Spinal cord (tissue), 10 donors: Measurements from ENCODE around the gene KIAA0753. TPM values are rescaled to one million over a fixed set of nuclear protein-coding genes. Genes with fewer than 3 reads are reported as not detected.

Experiments
- DNase-seq, 6 donors: peaks; one replicate each; pipeline versions ENCODE4 v3.0.0 to v3.0.0-alpha.2; 2013 to 2015; ENCODE audit warnings: low spot score in 6 of 6, low read depth in 4 of 6
- H3K27ac ChIP-seq: one replicate; pipeline ENCODE4 v1.5.1; 2013; ENCODE audit warnings: low read depth, low read length, control low read depth
- H3K27me3 ChIP-seq: one replicate; pipeline ENCODE4 v1.6.1; 2013; ENCODE audit warnings: low read length; ENCODE audit not compliant: control insufficient read depth, insufficient read depth
- H3K36me3 ChIP-seq: one replicate; pipeline ENCODE4 v1.6.1; 2013; ENCODE audit warnings: low read length; ENCODE audit not compliant: control insufficient read depth, insufficient read depth
- H3K4me1 ChIP-seq: one replicate; pipeline ENCODE4 v1.6.1; 2013; ENCODE audit warnings: low read length; ENCODE audit not compliant: control insufficient read depth, insufficient read depth
- H3K4me3 ChIP-seq: one replicate; pipeline ENCODE4 v1.5.1; 2013; ENCODE audit warnings: low read depth, low read length, control low read depth
- H3K9me3 ChIP-seq: one replicate; pipeline ENCODE4 v1.6.1; 2013; ENCODE audit warnings: low read length; ENCODE audit not compliant: control insufficient read depth, insufficient read depth
- WGBS: methylation state at CpG from one replicate; pipeline ENCODE4 v1.1.5; 2013; ENCODE audit warnings: missing lambda C conversion rate; ENCODE audit not compliant: insufficient coverage; 5-methylcytosine and 5-hydroxymethylcytosine counted together
- polyA plus RNA-seq, 2 donors: library from polyadenylated mRNA; unstranded; fragments of 120-200 nt; gene quantifications; one replicate each; pipeline ENCODE4 v1.2.1, GENCODE V29; 2013; ENCODE audit not compliant: insufficient read length in 2 of 2
- total RNA-seq, 2 donors: library from RNA; depleted of rRNA in 1 of 2; stranded (reverse); fragments of 120-200 nt in 1 of 2; fragments of >200 nt in 1 of 2; gene quantifications; one replicate each; pipeline versions ENCODE4 v1.2.3 to v1.2.4, GENCODE V29; 2013 to 2014
- donor health status: healthy.

Gene KIAA0753
- total and polyA plus RNA-seq, 4 donors = 19.0 to 28.0 (median 23.5) TPM

DNA sequence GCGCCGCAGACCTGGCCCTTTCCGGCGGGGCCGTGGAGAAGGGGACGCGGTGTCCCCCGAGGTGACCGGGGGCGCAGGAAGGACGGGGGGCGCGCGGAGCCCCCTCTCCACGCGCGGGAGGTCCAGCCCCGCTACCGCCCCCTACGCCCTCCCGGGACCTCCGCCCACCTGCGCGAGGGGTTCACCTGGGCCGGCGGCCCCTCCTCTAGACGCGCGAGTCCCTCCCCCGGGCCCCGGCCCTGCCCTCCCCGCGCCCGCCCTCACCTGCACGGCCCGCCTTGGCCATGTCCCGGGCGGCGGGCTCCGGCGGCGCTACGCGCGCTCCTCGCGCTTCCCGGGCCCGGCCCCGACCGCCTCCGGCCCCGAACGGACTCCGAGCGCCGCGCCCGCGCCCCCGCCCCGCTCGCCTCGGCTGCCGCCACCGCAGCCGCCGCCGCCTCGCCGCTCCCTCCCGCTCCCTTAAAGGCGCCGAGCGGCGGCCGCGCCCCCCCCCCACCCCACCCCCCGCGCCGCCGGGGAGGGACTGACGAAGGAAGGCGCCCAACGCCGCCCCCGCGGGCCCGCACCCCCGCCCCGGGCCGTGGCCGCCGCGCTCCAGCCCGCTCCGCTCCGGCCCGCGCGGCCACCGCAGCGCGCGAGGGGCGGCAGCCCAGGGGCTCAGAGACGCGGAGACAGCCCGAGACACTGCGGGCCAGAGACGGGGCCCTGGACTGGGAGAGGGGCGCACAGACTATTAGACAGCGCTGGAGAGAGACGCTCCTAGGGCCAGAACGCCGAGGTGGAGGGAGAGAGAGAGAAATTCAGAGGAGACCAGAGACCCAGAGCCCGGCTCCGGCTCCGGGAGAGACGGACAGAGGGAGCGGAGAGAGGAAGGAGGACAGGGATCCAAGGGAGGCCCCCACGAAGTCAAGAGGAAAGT lies 84.1 kb downstream of the KIAA0753 start, which contains the start of gene PITPNM3:
Gene PITPNM3, minus strand, starts transcription at position 435 of the 919 bp plus-strand sequence. Its CDS starts 149 bp downstream, at position 286.
- H3K36me3 ChIP-seq = peaks cover 6% of the 10 kb centered on the region
- peak within 1 kb of the TSS; percentile 36 for H3K4me3 ChIP-seq
- WGBS = under 1% methylated on average over 104 of the region's 122 CpGs
- H3K9me3 ChIP-seq = no peaks in the 10 kb centered on the region
- peaks cover 21% of the 10 kb centered on the region for H3K27me3 ChIP-seq
- H3K27ac ChIP-seq = no peak within 1 kb of the TSS
- DNase-seq = peak in 2 of 6 donors; percentile 31 to 54
- peaks cover 49% of the 10 kb centered on the region for H3K4me1 ChIP-seq

- H3K27me3 ChIP-seq = peaks cover 21% of the 10 kb centered on the region
- WGBS = under 1% methylated on average over 48 of the region's 56 CpGs
- H3K36me3 ChIP-seq = peaks cover 6% of the 10 kb centered on the region
- peak in 2 of 6 donors; percentile 53 to 77 for DNase-seq
- peaks cover 49% of the 10 kb centered on the region for H3K4me1 ChIP-seq
- no peak overlapping the region for H3K27ac ChIP-seq
- peak overlapping the region; percentile 36 for H3K4me3 ChIP-seq
- H3K9me3 ChIP-seq = no peaks in the 10 kb centered on the region
Observed at GRCh38 chr17:6555331-6556120, 85.0 kb downstream of the KIAA0753 start.

GRCh38 chr17:6554871-6555330 lies 85.6 kb downstream of the KIAA0753 start:
- Histone ChIP-seq H3K27me3 (peaks cover 21% of the 10 kb centered on the region), H3K27ac (no peak overlapping the region), H3K36me3 (peaks cover 6% of the 10 kb centered on the region), H3K9me3 (no peaks in the 10 kb centered on the region), H3K4me1 (peaks cover 49% of the 10 kb centered on the region), H3K4me3 (peak overlapping the region; percentile 36)
- peak in 1 of 6 donors; percentile 12 for DNase-seq
- 18% methylated on average over 9 of the region's 12 CpGs for WGBS

GRCh38 chr17:6554342-6554741 lies 86.2 kb downstream of the KIAA0753 start:
- H3K4me3 ChIP-seq = peak overlapping the region; percentile 36

DNA sequence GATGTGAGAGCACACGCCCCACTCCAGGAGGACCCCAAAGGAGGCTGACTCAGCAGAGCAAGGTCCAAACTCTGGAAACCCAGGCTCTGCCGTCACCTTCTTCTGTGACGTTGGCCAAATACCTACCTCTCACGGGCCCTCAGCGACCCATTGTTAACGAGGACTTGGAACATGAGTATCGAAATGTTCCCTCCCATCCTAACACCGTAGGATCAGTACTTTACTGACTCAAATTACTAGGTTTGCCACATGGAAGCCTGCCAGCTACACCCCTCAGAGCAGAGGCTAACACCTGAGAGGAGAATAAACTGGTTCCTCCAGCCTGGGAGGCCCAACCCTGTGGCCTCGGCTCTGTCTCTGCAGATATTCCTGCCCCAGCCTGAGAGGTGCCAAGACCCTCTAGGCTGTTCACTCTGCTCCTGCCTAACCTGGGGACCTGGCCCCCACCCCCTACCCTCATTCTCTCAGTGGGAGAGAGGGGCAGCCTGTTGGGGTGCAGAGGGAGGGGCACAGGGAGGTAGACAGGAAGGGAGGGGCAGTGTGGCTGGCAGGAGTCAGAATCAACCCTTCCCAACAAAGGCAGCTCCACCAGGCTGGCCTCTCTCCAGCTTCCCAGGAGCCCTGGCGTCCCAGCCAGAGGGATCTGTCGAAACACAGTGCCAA lies 88.5 kb downstream of the KIAA0753 start:
- Histone ChIP-seq H3K9me3 (no peaks in the 10 kb centered on the region), H3K27ac (no peak overlapping the region), H3K27me3 (peaks cover 17% of the 10 kb centered on the region), H3K36me3 (peaks cover 10% of the 10 kb centered on the region), H3K4me3 (no peak overlapping the region), H3K4me1 (peaks cover 48% of the 10 kb centered on the region)
- WGBS = 66% methylated on average over 11 of the region's 11 CpGs
- DNase-seq = peak in 2 of 6 donors; percentile 61 to 80

More at GRCh38 chr17:6554342-6554741, 86.2 kb downstream of the KIAA0753 start:
- Histone ChIP-seq H3K36me3 (peaks cover 6% of the 10 kb centered on the region), H3K27ac (no peak overlapping the region), H3K4me1 (peaks cover 52% of the 10 kb centered on the region), H3K9me3 (no peaks in the 10 kb centered on the region), H3K27me3 (peaks cover 21% of the 10 kb centered on the region)
- WGBS = 75% methylated on average over 1 of the region's 4 CpGs
- DNase-seq = peak in 1 of 6 donors; percentile 24

- Histone ChIP-seq H3K9me3 (no peaks in the 10 kb centered on the region), H3K27ac (no peak overlapping the region), H3K27me3 (peaks cover 13% of the 10 kb centered on the region), H3K4me1 (peaks cover 46% of the 10 kb centered on the region), H3K4me3 (no peak overlapping the region), H3K36me3 (peaks cover 10% of the 10 kb centered on the region)
- no peak for DNase-seq
- WGBS = no CpG with 5 or more reads among the region's 5 CpGs
Observed at GRCh38 chr17:6551356-6551755, 89.2 kb downstream of the KIAA0753 start.

GRCh38 chr17:6549384-6550036 lies 91.0 kb downstream of the KIAA0753 start:
- 30% methylated on average over 7 of the region's 9 CpGs for WGBS
- Histone ChIP-seq H3K4me3 (no peak overlapping the region), H3K4me1 (peaks cover 47% of the 10 kb centered on the region), H3K36me3 (peaks cover 16% of the 10 kb centered on the region), H3K9me3 (no peaks in the 10 kb centered on the region), H3K27me3 (no peaks in the 10 kb centered on the region), H3K27ac (no peak overlapping the region)
- DNase-seq = no peak

- no peaks in the 10 kb centered on the region for H3K9me3 ChIP-seq
- no peak overlapping the region for H3K27ac ChIP-seq
- no peak overlapping the region for H3K4me3 ChIP-seq
- H3K27me3 ChIP-seq = no peaks in the 10 kb centered on the region
- H3K36me3 ChIP-seq = peaks cover 18% of the 10 kb centered on the region
- 59% methylated on average over 11 of the region's 11 CpGs for WGBS
- no peak for DNase-seq
- peaks cover 43% of the 10 kb centered on the region for H3K4me1 ChIP-seq
Observed at GRCh38 chr17:6548578-6549330, 91.8 kb downstream of the KIAA0753 start.
